GM10847 (cell line): ENCODE measurements around the gene RNF149.

Source experiments
- POLR2A ChIP-seq: IDR thresholded peaks from 2 replicates; pipeline ENCODE4 v1.6.1; 2011; ENCODE audit not compliant: insufficient read length; ENCODE audit errors: extremely low read depth

RNF149 gene

GRCh38 chr2:101307503-101307902, 998 bp downstream of the RNF149 start:
- TF ChIP-seq POLR2A = no peak

- TF ChIP-seq POLR2A = no peak
Measured at GRCh38 chr2:101306410-101306809, 2.1 kb downstream of the RNF149 start.

GRCh38 chr2:101305492-101306078, 2.9 kb downstream of the RNF149 start:
- TF ChIP-seq POLR2A = no peak

GRCh38 chr2:101305035-101305434, 3.5 kb downstream of the RNF149 start:
- no peak for TF ChIP-seq POLR2A

- TF ChIP-seq POLR2A = no peak
Measured at GRCh38 chr2:101303688-101304087, 4.8 kb downstream of the RNF149 start.

- no peak for TF ChIP-seq POLR2A
Measured at GRCh38 chr2:101302016-101302415, 6.5 kb downstream of the RNF149 start.

- no peak for TF ChIP-seq POLR2A
Measured at GRCh38 chr2:101300836-101301235, 7.7 kb downstream of the RNF149 start.

- no peak for TF ChIP-seq POLR2A
Measured at GRCh38 chr2:101300164-101300563, 8.3 kb downstream of the RNF149 start.

- no peak for TF ChIP-seq POLR2A
Measured at GRCh38 chr2:101299604-101300003, 8.9 kb downstream of the RNF149 start.

- no peak for TF ChIP-seq POLR2A
Measured at GRCh38 chr2:101297383-101297782, 11.1 kb downstream of the RNF149 start.

- no peak for TF ChIP-seq POLR2A
Measured at GRCh38 chr2:101296371-101296770, 12.1 kb downstream of the RNF149 start.

GRCh38 chr2:101295895-101296294, 12.6 kb downstream of the RNF149 start:
- TF ChIP-seq POLR2A = no peak

- TF ChIP-seq POLR2A = no peak
Measured at GRCh38 chr2:101294861-101295260, 13.6 kb downstream of the RNF149 start.

GRCh38 chr2:101293544-101293943, 15.0 kb downstream of the RNF149 start:
- no peak for TF ChIP-seq POLR2A

- no peak for TF ChIP-seq POLR2A
Measured at GRCh38 chr2:101291973-101292372, 16.5 kb downstream of the RNF149 start.

GRCh38 chr2:101290711-101291110, 17.8 kb downstream of the RNF149 start:
- no peak for TF ChIP-seq POLR2A

GRCh38 chr2:101287303-101287702, 21.2 kb downstream of the RNF149 start:
- TF ChIP-seq POLR2A = no peak

- no peak for TF ChIP-seq POLR2A
Measured at GRCh38 chr2:101286684-101287083, 21.8 kb downstream of the RNF149 start.

GRCh38 chr2:101282980-101283379, 25.5 kb downstream of the RNF149 start:
- TF ChIP-seq POLR2A = no peak
